Loucy (cell line): Measurements from ENCODE around the gene MOG.

Source experiments
- H2AFZ ChIP-seq: fragments of 200-600 bp; sonication (generic); 2 replicates; pipeline ENCODE4 v1.6.0; 2016; ENCODE audit warnings: antibody characterized with exemption, mild to moderate bottlenecking, low read length, moderate library complexity
- H3F3A ChIP-seq: fragments of 200-600 bp; 2 replicates; pipeline ENCODE4 v1.6.0; 2016; ENCODE audit warnings: antibody characterized with exemption, low read depth, mild to moderate bottlenecking
- H3K27me3 ChIP-seq: fragments of 200-600 bp; sonication (generic); 2 replicates; pipeline ENCODE4 v1.6.1; 2014; ENCODE audit warnings: low read length, mild to moderate bottlenecking; ENCODE audit not compliant: insufficient read depth, poor library complexity, severe bottlenecking
- H3K36me3 ChIP-seq: fragments of 200-600 bp; sonication (generic); 2 replicates; pipeline ENCODE4 v1.6.1; 2016; ENCODE audit warnings: low read length; ENCODE audit not compliant: insufficient read depth
- H3K4me1 ChIP-seq: fragments of 200-600 bp; sonication (generic); 2 replicates; pipeline ENCODE4 v1.5.1; 2014; ENCODE audit warnings: low read length, mild to moderate bottlenecking; ENCODE audit not compliant: insufficient read depth, poor library complexity, severe bottlenecking
- H3K4me2 ChIP-seq: fragments of 200-600 bp; sonication (generic); 2 replicates; pipeline ENCODE4 v1.6.0; 2014; ENCODE audit warnings: antibody characterized with exemption, low read length, low read depth, mild to moderate bottlenecking; ENCODE audit not compliant: poor library complexity, severe bottlenecking
- H3K4me3 ChIP-seq: fragments of 200-600 bp; sonication (generic); 2 replicates; pipeline ENCODE4 v1.5.1; 2014; ENCODE audit warnings: low read length, mild to moderate bottlenecking, mixed read lengths; ENCODE audit not compliant: poor library complexity, severe bottlenecking
- H3K79me2 ChIP-seq: fragments of 200-600 bp; sonication (generic); 2 replicates; pipeline ENCODE4 v1.6.1; 2014; ENCODE audit warnings: low read length; ENCODE audit not compliant: insufficient read depth
- H3K9ac ChIP-seq: fragments of 200-600 bp; sonication (generic); 2 replicates; pipeline ENCODE4 v1.6.0; 2014; ENCODE audit warnings: mild to moderate bottlenecking, low read depth, low read length, moderate library complexity; ENCODE audit not compliant: poor library complexity, severe bottlenecking
- H3K9me2 ChIP-seq: fragments of 200-600 bp; sonication (generic); replicated peaks from 2 replicates; pipeline ENCODE4 v1.6.1; 2016; ENCODE audit warnings: low read depth, low read length, mixed read lengths
- H3K9me3 ChIP-seq: fragments of 200-600 bp; sonication (generic); 2 replicates; pipeline ENCODE4 v1.6.1; 2014; ENCODE audit warnings: mild to moderate bottlenecking, antibody characterized with exemption, low read length, low read depth; ENCODE audit not compliant: insufficient read depth
- H4K20me1 ChIP-seq: fragments of 200-600 bp; sonication (generic); 2 replicates; pipeline ENCODE4 v1.6.0; 2014; ENCODE audit warnings: antibody characterized with exemption, low read length, mild to moderate bottlenecking; ENCODE audit not compliant: insufficient read depth, poor library complexity, severe bottlenecking
- EZH2phosphoT487 ChIP-seq: fragments of 200-600 bp; IDR thresholded peaks from 2 replicates; pipeline ENCODE4 v1.6.1; 2018; ENCODE audit warnings: antibody characterized with exemption, mild to moderate bottlenecking, moderate library complexity, borderline replicate concordance
- TF ChIP-seq, protein P1 (sequence below): fragments of 200-600 bp; sonication (generic); conservative IDR thresholded peaks from 2 replicates; pipeline ENCODE4 v1.5.1; 2014; ENCODE audit warnings: mild to moderate bottlenecking, antibody characterized with exemption, low read length

The MOG gene

DNA sequence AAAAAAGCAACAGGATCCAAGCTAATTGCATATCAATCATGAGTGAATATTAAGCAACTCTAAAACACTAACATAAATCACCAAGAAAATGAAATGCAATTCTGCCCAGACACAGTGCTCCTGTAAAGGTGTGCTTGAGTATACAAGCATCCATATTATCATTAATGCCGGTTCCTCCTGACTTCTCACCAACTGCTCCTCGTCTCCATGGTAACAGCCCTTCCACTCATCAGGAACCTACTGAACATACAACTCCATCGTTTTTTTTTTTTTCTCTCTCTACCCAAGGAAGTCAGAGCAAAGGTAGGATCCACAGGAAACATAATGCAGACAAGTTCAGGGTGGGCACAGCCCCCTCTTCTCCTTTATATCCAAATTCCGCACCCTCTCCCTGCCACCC is 36.3 kb upstream of the MOG start:
- Histone ChIP-seq H3K36me3 (no peaks in the 10 kb centered on the region), H2AFZ (no peak overlapping the region), H3K4me1 (no peaks in the 10 kb centered on the region), H3K9me2 (no peaks in the 10 kb centered on the region), H4K20me1 (no peaks in the 10 kb centered on the region), H3F3A (no peaks in the 10 kb centered on the region), H3K27me3 (no peaks in the 10 kb centered on the region), H3K9me3 (no peaks in the 10 kb centered on the region), H3K79me2 (no peaks in the 10 kb centered on the region), H3K4me3 (no peak overlapping the region), H3K9ac (no peak overlapping the region), H3K4me2 (no peak overlapping the region)
- TF ChIP-seq, protein P1, sequence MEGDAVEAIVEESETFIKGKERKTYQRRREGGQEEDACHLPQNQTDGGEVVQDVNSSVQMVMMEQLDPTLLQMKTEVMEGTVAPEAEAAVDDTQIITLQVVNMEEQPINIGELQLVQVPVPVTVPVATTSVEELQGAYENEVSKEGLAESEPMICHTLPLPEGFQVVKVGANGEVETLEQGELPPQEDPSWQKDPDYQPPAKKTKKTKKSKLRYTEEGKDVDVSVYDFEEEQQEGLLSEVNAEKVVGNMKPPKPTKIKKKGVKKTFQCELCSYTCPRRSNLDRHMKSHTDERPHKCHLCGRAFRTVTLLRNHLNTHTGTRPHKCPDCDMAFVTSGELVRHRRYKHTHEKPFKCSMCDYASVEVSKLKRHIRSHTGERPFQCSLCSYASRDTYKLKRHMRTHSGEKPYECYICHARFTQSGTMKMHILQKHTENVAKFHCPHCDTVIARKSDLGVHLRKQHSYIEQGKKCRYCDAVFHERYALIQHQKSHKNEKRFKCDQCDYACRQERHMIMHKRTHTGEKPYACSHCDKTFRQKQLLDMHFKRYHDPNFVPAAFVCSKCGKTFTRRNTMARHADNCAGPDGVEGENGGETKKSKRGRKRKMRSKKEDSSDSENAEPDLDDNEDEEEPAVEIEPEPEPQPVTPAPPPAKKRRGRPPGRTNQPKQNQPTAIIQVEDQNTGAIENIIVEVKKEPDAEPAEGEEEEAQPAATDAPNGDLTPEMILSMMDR: no peak
- no peak for TF ChIP-seq EZH2phosphoT487

GRCh38 chr6:29624520-29624961 is 32.4 kb upstream of the MOG start:
- TF ChIP-seq EZH2phosphoT487: no peak
- TF ChIP-seq, protein P1: no peak
- no peaks in the 10 kb centered on the region for H3K27me3 ChIP-seq
- H3K79me2 ChIP-seq: no peaks in the 10 kb centered on the region
- no peak overlapping the region for H3K4me3 ChIP-seq
- no peaks in the 10 kb centered on the region for H3F3A ChIP-seq
- H3K36me3 ChIP-seq: no peaks in the 10 kb centered on the region
- no peaks in the 10 kb centered on the region for H3K9me3 ChIP-seq
- H3K9ac ChIP-seq: no peak overlapping the region
- H3K9me2 ChIP-seq: no peaks in the 10 kb centered on the region
- no peak overlapping the region for H2AFZ ChIP-seq
- H4K20me1 ChIP-seq: no peaks in the 10 kb centered on the region
- no peak overlapping the region for H3K4me2 ChIP-seq
- peaks cover 11% of the 10 kb centered on the region for H3K4me1 ChIP-seq

GRCh38 chr6:29625337-29625930 is 31.5 kb upstream of the MOG start:
- no peaks in the 10 kb centered on the region for H3K9me3 ChIP-seq
- no peak overlapping the region for H2AFZ ChIP-seq
- H3K9me2 ChIP-seq: no peaks in the 10 kb centered on the region
- no peak overlapping the region for H3K4me2 ChIP-seq
- no peaks in the 10 kb centered on the region for H3K27me3 ChIP-seq
- no peaks in the 10 kb centered on the region for H3K36me3 ChIP-seq
- no peak overlapping the region for H3K4me3 ChIP-seq
- H3F3A ChIP-seq: no peaks in the 10 kb centered on the region
- TF ChIP-seq EZH2phosphoT487: no peak
- TF ChIP-seq, protein P1: no peak
- H3K79me2 ChIP-seq: no peaks in the 10 kb centered on the region
- H3K9ac ChIP-seq: no peak overlapping the region
- no peaks in the 10 kb centered on the region for H4K20me1 ChIP-seq
- H3K4me1 ChIP-seq: peaks cover 11% of the 10 kb centered on the region
